H9 (cell line): ENCODE measurements around the gene SCARF1. TPM values are rescaled to one million over a fixed set of nuclear protein-coding genes. Genes with fewer than 3 reads are reported as not detected.

Source experiments
- DNase-seq: peaks from one replicate; pipeline ENCODE4 v3.0.0-alpha.2; 2017
- H2AFZ ChIP-seq: one replicate; pipeline ENCODE4 v1.6.1; 2013; ENCODE audit warnings: mild to moderate bottlenecking, low read length, control low read depth, moderate library complexity
- H2AK5ac ChIP-seq: 2 replicates; pipeline ENCODE4 v1.6.1; 2013; ENCODE audit warnings: low read length, control low read depth, mixed read lengths; ENCODE audit not compliant: insufficient read length
- H2BK120ac ChIP-seq: one replicate; pipeline ENCODE4 v1.6.1; 2013; ENCODE audit warnings: low read depth, mild to moderate bottlenecking, low read length, control low read depth, inconsistent platforms; ENCODE audit not compliant: poor library complexity, severe bottlenecking
- H2BK12ac ChIP-seq: 2 replicates; pipeline ENCODE4 v1.6.1; 2013; ENCODE audit warnings: low read length, control low read depth, mixed read lengths, low read depth; ENCODE audit not compliant: insufficient read length
- H2BK15ac ChIP-seq: 2 replicates; pipeline ENCODE4 v1.6.1; 2013; ENCODE audit warnings: low read depth, low read length, control low read depth
- H2BK20ac ChIP-seq: one replicate; pipeline ENCODE4 v1.6.1; 2013; ENCODE audit warnings: low read depth, mild to moderate bottlenecking, low read length, control low read depth, inconsistent platforms; ENCODE audit not compliant: poor library complexity, severe bottlenecking
- H2BK5ac ChIP-seq: 2 replicates; pipeline ENCODE4 v1.6.1; 2013; ENCODE audit warnings: low read length, control low read depth, mixed read lengths; ENCODE audit not compliant: insufficient read length
- H3K14ac ChIP-seq: 2 replicates; pipeline ENCODE4 v1.6.1; 2013; ENCODE audit warnings: low read length, control low read depth; ENCODE audit not compliant: insufficient read depth
- H3K18ac ChIP-seq: 2 replicates; pipeline ENCODE4 v1.6.1; 2013; ENCODE audit warnings: low read depth, mild to moderate bottlenecking, mixed read lengths, low read length, control low read depth; ENCODE audit not compliant: insufficient read length
- H3K23ac ChIP-seq: 2 replicates; pipeline ENCODE4 v1.6.1; 2013; ENCODE audit warnings: low read length, control low read depth, mixed read lengths, low read depth; ENCODE audit not compliant: insufficient read length
- H3K23me2 ChIP-seq: 2 replicates; pipeline ENCODE4 v1.6.1; 2013; ENCODE audit warnings: low read depth, mild to moderate bottlenecking, mixed read lengths, low read length, control low read depth; ENCODE audit not compliant: insufficient read length, poor library complexity, severe bottlenecking
- H3K27ac ChIP-seq: 2 replicates; pipeline ENCODE4 v1.5.1; 2013; ENCODE audit warnings: low read length, control low read depth, mixed read lengths, low read depth; ENCODE audit not compliant: insufficient read length
- H3K27me3 ChIP-seq: 2 replicates; pipeline ENCODE4 v1.6.1; 2013; ENCODE audit warnings: low read length, control low read depth, inconsistent platforms; ENCODE audit not compliant: insufficient read depth
- H3K4ac ChIP-seq: 2 replicates; pipeline ENCODE4 v1.6.1; 2013; ENCODE audit warnings: low read depth, mild to moderate bottlenecking, control low read depth, inconsistent platforms, low read length, moderate library complexity
- H3K4me1 ChIP-seq: 2 replicates; pipeline ENCODE4 v1.6.1; 2013; ENCODE audit warnings: low read length, control low read depth, inconsistent platforms; ENCODE audit not compliant: insufficient read depth
- H3K4me2 ChIP-seq: 2 replicates; pipeline ENCODE4 v1.6.1; 2013; ENCODE audit warnings: low read length, control low read depth, mixed read lengths; ENCODE audit not compliant: insufficient read length, insufficient read depth
- H3K56ac ChIP-seq: 2 replicates; pipeline ENCODE4 v1.6.1; 2013; ENCODE audit warnings: low read depth, mild to moderate bottlenecking, mixed read lengths, low read length, control low read depth; ENCODE audit not compliant: insufficient read length
- H3K79me1 ChIP-seq: 2 replicates; pipeline ENCODE4 v1.6.1; 2013; ENCODE audit warnings: low read depth, mild to moderate bottlenecking, moderate library complexity, low read length, control low read depth, inconsistent platforms; ENCODE audit not compliant: insufficient read depth, poor library complexity, severe bottlenecking
- H3K79me2 ChIP-seq: 2 replicates; pipeline ENCODE4 v1.6.1; 2013; ENCODE audit warnings: low read length, control low read depth, inconsistent platforms; ENCODE audit not compliant: insufficient read depth
- H3K9ac ChIP-seq: 2 replicates; pipeline ENCODE4 v1.6.1; 2013; ENCODE audit warnings: low read length, control low read depth, mixed read lengths; ENCODE audit not compliant: insufficient read length; ENCODE audit errors: extremely low read depth
- H3K9me3 ChIP-seq: one replicate; pipeline ENCODE4 v1.6.1; 2013; ENCODE audit warnings: low read depth, low read length, inconsistent platforms; ENCODE audit not compliant: control insufficient read depth
- H3T11ph ChIP-seq: one replicate; pipeline ENCODE4 v1.6.1; 2013; ENCODE audit warnings: mild to moderate bottlenecking, low read length, control low read depth, inconsistent platforms
- H4K20me1 ChIP-seq: one replicate; pipeline ENCODE4 v1.6.1; 2013; ENCODE audit not compliant: control insufficient read depth, insufficient read length, insufficient read depth
- H4K5ac ChIP-seq: 2 replicates; pipeline ENCODE4 v1.6.1; 2013; ENCODE audit warnings: low read depth, mild to moderate bottlenecking, mixed read lengths, low read length, control low read depth; ENCODE audit not compliant: insufficient read length
- H4K8ac ChIP-seq: replicated peaks from 2 replicates; pipeline ENCODE4 v1.6.1; 2013; ENCODE audit warnings: low read length, control low read depth, mixed read lengths, low read depth; ENCODE audit not compliant: insufficient read length
- H4K91ac ChIP-seq: 2 replicates; pipeline ENCODE4 v1.6.1; 2013; ENCODE audit warnings: low read depth, mild to moderate bottlenecking, moderate library complexity, mixed read lengths, low read length, control low read depth; ENCODE audit not compliant: insufficient read length
- H3K27ac Mint-ChIP-seq, 3 experiments: 2 replicates in 2 of 3; 3 replicates in 1 of 3; pipeline ENCODE4 v1.8.0; 2020 to 2021; ENCODE audit warnings: mixed read lengths in 3 of 3, mild to moderate bottlenecking in 1 of 3, moderate library complexity in 1 of 3
- H3K27me3 Mint-ChIP-seq: 2 replicates; pipeline ENCODE4 v1.8.0; 2021; ENCODE audit warnings: low read depth, mild to moderate bottlenecking, moderate library complexity, mixed read lengths
- H3K36me3 Mint-ChIP-seq, 3 experiments: 2 replicates in 2 of 3; 3 replicates in 1 of 3; pipeline ENCODE4 v1.8.0; 2020 to 2021; ENCODE audit warnings: low read depth in 3 of 3, mixed read lengths in 3 of 3; ENCODE audit not compliant: insufficient read depth in 1 of 3
- H3K4me1 Mint-ChIP-seq, 2 experiments: 2 replicates each; pipeline ENCODE4 v1.8.0; 2020; ENCODE audit warnings: mixed read lengths in 2 of 2
- H3K4me3 Mint-ChIP-seq, 2 experiments: 2 replicates in 1 of 2; 3 replicates in 1 of 2; pipeline ENCODE4 v1.8.0; 2020 to 2021; ENCODE audit warnings: mild to moderate bottlenecking in 2 of 2, mixed read lengths in 2 of 2, moderate library complexity in 1 of 2
- H3K9me3 Mint-ChIP-seq, 2 experiments: 2 replicates in 1 of 2; 3 replicates in 1 of 2; pipeline ENCODE4 v1.8.0; 2020; ENCODE audit warnings: mild to moderate bottlenecking in 2 of 2, mixed read lengths in 2 of 2, moderate library complexity in 1 of 2
- CTCF ChIP-seq: fragments of 200-600 bp; sonication (generic); conservative IDR thresholded peaks from 3 replicates; pipeline ENCODE4 v1.8.0; 2021; ENCODE audit warnings: antibody characterized with exemption, mild to moderate bottlenecking
- WGBS: extraction: QIAGEN DNeasy Blood & Tissue Kit; methylation state at CpG from one replicate; pipeline ENCODE4 v1.1.7; 2013; ENCODE audit warnings: missing lambda C conversion rate, low lambda C conversion rate, mixed read lengths; ENCODE audit not compliant: insufficient read length; ENCODE audit errors: extremely low coverage; 5-methylcytosine and 5-hydroxymethylcytosine counted together
- total RNA-seq: library from RNA; stranded (reverse); gene quantifications from 2 replicates; pipeline ENCODE4 v1.2.1, GENCODE V29; 2021

SCARF1 gene
- total RNA-seq, 1 experiment from 2014 or later, result 2.4 TPM

- Mint-ChIP-seq H3K4me1 (peaks cover 13 to 15% of the 10 kb centered on the region in 2 experiments), H3K36me3 (peaks cover 32 to 41% (median 37%) of the 10 kb centered on the region in 3 experiments), H3K27ac (no peak overlapping the region; a peak in 1 of 7 replicates), H3K27me3 (peaks cover 2% of the 10 kb centered on the region; the same call in 1 of the 2 replicates), H3K4me3 (peak overlapping the region in 1 of 2 experiments; percentile 43; a peak in 2 of 5 replicates), H3K9me3 (peaks cover 11% of the 10 kb centered on the region in 2 experiments)
- Histone ChIP-seq H3K79me2 (peaks cover 5% of the 10 kb centered on the region; the same call in 1 of the 2 replicates), H4K8ac (no peak overlapping the region), H3K4me1 (no peaks in the 10 kb centered on the region), H2BK120ac (no peak overlapping the region), H3K27me3 (no peaks in the 10 kb centered on the region), H3K56ac (no peak overlapping the region), H3K23me2 (peaks cover 3% of the 10 kb centered on the region), H4K5ac (no peak overlapping the region), H2BK15ac (no peak overlapping the region), H3K23ac (no peak overlapping the region), H3K4me2 (no peak overlapping the region), H3K9me3 (no peaks in the 10 kb centered on the region), H2AFZ (no peak overlapping the region), H3K9ac (no peak overlapping the region), H2BK12ac (no peak overlapping the region), H3K79me1 (peaks cover 5% of the 10 kb centered on the region), H3K27ac (no peak overlapping the region), H2BK5ac (no peak overlapping the region), H2BK20ac (no peak overlapping the region), H3T11ph (no peak overlapping the region), H3K14ac (no peak overlapping the region), H3K4ac (no peak overlapping the region), H2AK5ac (no peak overlapping the region), H4K20me1 (no peaks in the 10 kb centered on the region), H4K91ac (no peak overlapping the region), H3K18ac (no peak overlapping the region)
- TF ChIP-seq CTCF, result no peak
- WGBS, result no CpG with 5 or more reads among the region's 7 CpGs
- no peak for DNase-seq
Observed at GRCh38 chr17:1686086-1686485, 40.6 kb upstream of the SCARF1 start.
